ACC112 (cell line): ENCODE measurements around the gene CAT.

ENCODE experiments used
- H2AFZ ChIP-seq: fragments of 200-600 bp; sonication (generic); one replicate; pipeline ENCODE4 v1.6.0; 2017; ENCODE audit warnings: antibody characterized with exemption, low read length; ENCODE audit not compliant: unreplicated experiment
- H3K27ac ChIP-seq: fragments of 200-600 bp; sonication (generic); 2 replicates; pipeline ENCODE4 v1.5.1; 2014; ENCODE audit warnings: low read depth, mild to moderate bottlenecking, antibody characterized with exemption, low read length, moderate library complexity
- H3K27me3 ChIP-seq: fragments of 200-600 bp; sonication (generic); 2 replicates; pipeline ENCODE4 v1.6.1; 2014; ENCODE audit warnings: mild to moderate bottlenecking, antibody characterized with exemption, low read length, moderate library complexity, mixed read lengths; ENCODE audit not compliant: insufficient read depth
- H3K36me3 ChIP-seq: fragments of 200-600 bp; sonication (generic); 2 replicates; pipeline ENCODE4 v1.6.1; 2016; ENCODE audit warnings: mild to moderate bottlenecking, antibody characterized with exemption, low read length, moderate library complexity, mixed read lengths; ENCODE audit not compliant: insufficient read depth
- H3K4me1 ChIP-seq: fragments of 200-600 bp; sonication (generic); one replicate; pipeline ENCODE4 v1.6.1; 2016; ENCODE audit warnings: low read length, mixed read lengths; ENCODE audit not compliant: insufficient read depth, unreplicated experiment, control insufficient read depth
- H3K4me3 ChIP-seq: fragments of 200-600 bp; sonication (generic); 2 replicates; pipeline ENCODE4 v1.5.1; 2014; ENCODE audit warnings: mild to moderate bottlenecking, low read depth, low read length
- H3K79me2 ChIP-seq: fragments of 200-600 bp; sonication (generic); one replicate; pipeline ENCODE4 v1.6.0; 2016; ENCODE audit warnings: low read length; ENCODE audit not compliant: control insufficient read depth, unreplicated experiment, insufficient read depth

The CAT gene

GRCh38 chr11:34495239-34495723 is 56.5 kb downstream of the CAT start:
- Histone ChIP-seq H3K79me2 (no peaks in the 10 kb centered on the region), H3K4me1 (peaks cover 6% of the 10 kb centered on the region), H3K27ac (no peak overlapping the region), H2AFZ (no peak overlapping the region), H3K4me3 (no peak overlapping the region), H3K36me3 (no peaks in the 10 kb centered on the region), H3K27me3 (no peaks in the 10 kb centered on the region)

DNA sequence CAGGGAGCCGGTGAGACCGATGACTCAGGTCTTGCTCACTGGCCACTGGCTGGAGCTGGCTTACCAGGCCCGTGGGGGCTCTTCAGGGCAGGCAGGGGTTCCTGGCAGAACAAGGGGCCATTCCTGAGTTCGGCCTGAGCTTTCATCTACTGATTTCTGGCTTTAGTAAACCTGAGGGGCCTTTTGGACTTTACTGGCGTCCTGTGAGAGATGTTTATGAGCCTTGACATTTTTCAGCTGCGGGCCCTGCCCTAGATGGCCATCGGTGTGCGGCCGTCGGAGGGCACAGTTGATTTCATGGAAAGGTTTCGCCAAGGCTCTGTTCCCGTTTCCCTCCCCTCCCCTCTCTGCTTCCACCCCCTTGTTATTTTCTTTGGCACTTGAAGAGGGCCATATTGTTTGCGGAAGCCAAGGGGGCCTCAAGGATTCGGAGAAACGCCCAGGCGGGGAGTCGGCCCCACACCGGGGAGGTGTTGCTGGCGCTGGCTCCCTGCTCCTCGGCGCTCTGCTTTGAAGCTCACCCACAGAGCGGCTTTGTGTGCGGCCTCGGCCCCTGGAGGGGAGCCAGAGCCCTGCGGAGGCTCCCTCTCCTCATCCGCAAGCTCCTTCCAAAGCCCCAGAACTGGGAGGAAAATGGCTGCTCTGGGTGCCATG is 57.1 kb downstream of the CAT start:
- H2AFZ ChIP-seq, result no peak overlapping the region
- H3K27me3 ChIP-seq, result no peaks in the 10 kb centered on the region
- no peaks in the 10 kb centered on the region for H3K36me3 ChIP-seq
- no peaks in the 10 kb centered on the region for H3K79me2 ChIP-seq
- H3K4me1 ChIP-seq, result peaks cover 6% of the 10 kb centered on the region
- no peak overlapping the region for H3K27ac ChIP-seq
- no peak overlapping the region for H3K4me3 ChIP-seq

DNA sequence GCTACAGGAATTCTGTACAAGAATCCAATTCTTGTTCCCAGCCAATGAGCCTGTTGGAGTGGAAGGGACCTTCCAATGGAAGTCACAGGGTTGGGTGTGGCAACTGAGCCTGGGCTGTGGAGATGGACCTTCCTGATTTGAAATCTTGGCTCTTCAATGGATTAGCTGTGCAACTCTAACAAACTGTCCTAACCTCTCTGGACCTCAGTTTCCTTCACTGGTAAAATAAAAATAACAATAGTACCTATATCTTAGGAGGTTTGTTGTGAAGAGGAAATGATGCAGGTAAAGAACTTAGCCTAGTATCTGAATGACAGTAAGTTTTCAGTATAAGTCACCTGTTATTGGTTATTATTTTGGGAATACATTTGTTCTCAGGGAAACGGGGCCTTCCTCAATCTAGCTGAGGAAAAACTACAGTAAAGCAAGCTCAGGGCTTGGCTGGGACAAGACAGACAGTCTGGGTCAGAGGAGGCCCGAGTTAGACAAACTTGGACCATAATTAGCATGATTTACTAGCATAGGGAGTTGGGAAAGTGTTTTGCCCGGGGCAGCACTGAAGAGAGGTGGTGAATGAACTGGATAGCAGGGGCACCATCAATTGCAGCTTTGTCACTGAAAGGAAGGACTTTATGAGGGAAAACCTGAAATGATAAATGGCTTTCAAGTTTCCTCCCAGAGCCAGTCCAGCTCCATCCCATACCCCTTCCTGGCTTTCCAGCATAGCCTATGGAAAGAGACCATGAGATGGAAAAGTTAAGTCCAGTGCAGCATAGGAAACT is 61.2 kb downstream of the CAT start:
- no peaks in the 10 kb centered on the region for H3K27me3 ChIP-seq
- no peaks in the 10 kb centered on the region for H3K36me3 ChIP-seq
- H3K27ac ChIP-seq, result no peak overlapping the region
- no peaks in the 10 kb centered on the region for H3K79me2 ChIP-seq
- peaks cover 19% of the 10 kb centered on the region for H3K4me1 ChIP-seq
- no peak overlapping the region for H2AFZ ChIP-seq
- H3K4me3 ChIP-seq, result no peak overlapping the region

DNA sequence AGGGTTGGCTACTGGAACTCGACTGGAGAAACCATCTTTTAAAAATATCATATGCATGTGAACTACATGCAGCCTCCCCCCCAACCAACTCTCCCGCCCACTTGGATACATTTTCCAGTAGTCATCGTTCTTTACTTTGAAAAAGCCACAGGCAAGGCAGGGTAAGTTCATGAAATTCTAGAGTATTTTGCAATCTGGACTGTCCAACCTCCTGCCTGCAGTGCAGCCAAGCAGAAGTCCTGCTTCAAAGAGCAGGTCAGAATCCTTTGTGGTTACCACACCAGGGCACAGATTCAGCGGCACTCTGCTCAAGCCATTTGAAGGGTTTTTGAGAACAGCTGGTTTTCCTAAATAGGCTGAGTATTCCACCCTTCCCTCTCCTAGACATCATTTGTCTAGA is 62.8 kb downstream of the CAT start:
- Histone ChIP-seq H2AFZ (peak overlapping the region; percentile 49), H3K4me3 (no peak overlapping the region), H3K27me3 (no peaks in the 10 kb centered on the region), H3K79me2 (no peaks in the 10 kb centered on the region), H3K27ac (0 out of 2 replicates have a peak overlapping the region, but pooled peaks have one; percentile 18), H3K4me1 (peaks cover 19% of the 10 kb centered on the region), H3K36me3 (no peaks in the 10 kb centered on the region)

GRCh38 chr11:34501949-34502348 is 63.2 kb downstream of the CAT start:
- H3K36me3 ChIP-seq, result no peaks in the 10 kb centered on the region
- no peaks in the 10 kb centered on the region for H3K27me3 ChIP-seq
- 0 out of 2 replicates have a peak overlapping the region, but pooled peaks have one; percentile 18 for H3K27ac ChIP-seq
- H2AFZ ChIP-seq, result peak overlapping the region; percentile 49
- H3K4me1 ChIP-seq, result peaks cover 19% of the 10 kb centered on the region
- H3K79me2 ChIP-seq, result no peaks in the 10 kb centered on the region
- no peak overlapping the region for H3K4me3 ChIP-seq

GRCh38 chr11:34502949-34503348 is 64.2 kb downstream of the CAT start:
- Histone ChIP-seq H3K79me2 (no peaks in the 10 kb centered on the region), H3K4me1 (peaks cover 19% of the 10 kb centered on the region), H2AFZ (no peak overlapping the region), H3K27ac (no peak overlapping the region), H3K36me3 (no peaks in the 10 kb centered on the region), H3K27me3 (no peaks in the 10 kb centered on the region), H3K4me3 (no peak overlapping the region)

DNA sequence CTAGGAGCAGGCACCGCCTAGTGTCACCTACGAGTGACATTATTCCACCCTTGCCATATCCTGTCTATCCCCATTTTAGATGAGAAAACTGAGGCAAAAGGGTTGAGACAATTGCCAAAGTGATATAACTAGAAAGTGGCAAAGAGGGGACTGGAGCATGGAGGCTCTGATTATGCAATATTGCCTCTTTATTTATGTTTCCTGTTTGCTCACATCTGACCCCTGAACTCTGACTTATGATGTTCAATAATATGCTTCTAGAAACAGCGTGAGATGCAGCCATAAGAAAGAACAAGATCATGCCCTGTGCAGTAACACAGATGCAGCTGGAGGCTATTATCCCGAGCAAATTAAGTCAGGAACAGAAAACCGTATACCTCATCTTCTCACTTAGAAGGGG is 67.1 kb downstream of the CAT start:
- Histone ChIP-seq H3K4me3 (no peak overlapping the region), H3K79me2 (no peaks in the 10 kb centered on the region), H3K27me3 (no peaks in the 10 kb centered on the region), H3K4me1 (peaks cover 19% of the 10 kb centered on the region), H3K27ac (no peak overlapping the region), H3K36me3 (no peaks in the 10 kb centered on the region), H2AFZ (no peak overlapping the region)

- no peaks in the 10 kb centered on the region for H3K36me3 ChIP-seq
- H3K4me1 ChIP-seq, result peaks cover 8% of the 10 kb centered on the region
- no peak overlapping the region for H2AFZ ChIP-seq
- H3K27me3 ChIP-seq, result no peaks in the 10 kb centered on the region
- H3K27ac ChIP-seq, result no peak overlapping the region
- H3K4me3 ChIP-seq, result no peak overlapping the region
- no peaks in the 10 kb centered on the region for H3K79me2 ChIP-seq
These were observed 68.4 kb downstream of the CAT start for GRCh38 chr11:34507156-34507555.

- no peak overlapping the region for H2AFZ ChIP-seq
- peaks cover 4% of the 10 kb centered on the region for H3K4me1 ChIP-seq
- H3K36me3 ChIP-seq, result no peaks in the 10 kb centered on the region
- H3K79me2 ChIP-seq, result no peaks in the 10 kb centered on the region
- H3K27ac ChIP-seq, result no peak overlapping the region
- H3K4me3 ChIP-seq, result no peak overlapping the region
- H3K27me3 ChIP-seq, result no peaks in the 10 kb centered on the region
These were observed 68.9 kb downstream of the CAT start for GRCh38 chr11:34507610-34508009.

DNA sequence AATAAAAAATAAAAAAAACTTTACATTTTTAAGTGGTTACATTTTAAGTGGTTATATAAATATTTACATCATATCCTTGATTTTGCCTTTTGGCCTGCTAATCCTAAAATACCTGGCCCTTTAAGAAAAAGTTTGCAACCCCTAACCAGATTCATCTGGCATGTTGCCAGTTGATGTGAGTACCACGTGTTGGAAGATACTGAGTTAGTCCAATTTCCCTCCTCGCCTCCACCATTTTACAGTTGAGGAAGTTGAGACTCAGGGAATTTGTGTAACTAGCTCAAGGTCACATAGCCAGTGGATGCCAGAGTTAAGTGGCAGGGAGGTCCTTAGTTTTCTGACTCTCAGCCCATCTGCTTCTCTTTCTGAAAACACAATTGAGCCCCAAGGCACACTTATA is 69.8 kb downstream of the CAT start:
- Histone ChIP-seq H3K36me3 (no peaks in the 10 kb centered on the region), H3K79me2 (no peaks in the 10 kb centered on the region), H3K4me1 (no peaks in the 10 kb centered on the region), H3K4me3 (no peak overlapping the region), H3K27ac (no peak overlapping the region), H2AFZ (no peak overlapping the region), H3K27me3 (no peaks in the 10 kb centered on the region)
